Subcutaneous adipose tissue (tissue), 4 donors: Measurements from ENCODE around the gene CPXM2. TPM values are rescaled to one million over a fixed set of nuclear protein-coding genes. Genes with fewer than 3 reads are reported as not detected.

Experiments used
- total RNA-seq, 4 donors: library from RNA; depleted of rRNA; stranded (reverse); fragments of >200 nt; gene quantifications; one replicate each; pipeline ENCODE4 v1.1.0, GENCODE V29; 2016
- TF ChIP-seq, protein P1 (sequence below): fragments of 450-650 bp; IDR thresholded peaks from one replicate; pipeline ENCODE4 v1.5.1; 2016; ENCODE audit warnings: low read depth, mild to moderate bottlenecking, control low read depth, antibody characterized with exemption, moderate library complexity

The CPXM2 gene
- total RNA-seq, 4 donors from 2014 or later: 4.4 to 11.7 (median 6.7) TPM

DNA sequence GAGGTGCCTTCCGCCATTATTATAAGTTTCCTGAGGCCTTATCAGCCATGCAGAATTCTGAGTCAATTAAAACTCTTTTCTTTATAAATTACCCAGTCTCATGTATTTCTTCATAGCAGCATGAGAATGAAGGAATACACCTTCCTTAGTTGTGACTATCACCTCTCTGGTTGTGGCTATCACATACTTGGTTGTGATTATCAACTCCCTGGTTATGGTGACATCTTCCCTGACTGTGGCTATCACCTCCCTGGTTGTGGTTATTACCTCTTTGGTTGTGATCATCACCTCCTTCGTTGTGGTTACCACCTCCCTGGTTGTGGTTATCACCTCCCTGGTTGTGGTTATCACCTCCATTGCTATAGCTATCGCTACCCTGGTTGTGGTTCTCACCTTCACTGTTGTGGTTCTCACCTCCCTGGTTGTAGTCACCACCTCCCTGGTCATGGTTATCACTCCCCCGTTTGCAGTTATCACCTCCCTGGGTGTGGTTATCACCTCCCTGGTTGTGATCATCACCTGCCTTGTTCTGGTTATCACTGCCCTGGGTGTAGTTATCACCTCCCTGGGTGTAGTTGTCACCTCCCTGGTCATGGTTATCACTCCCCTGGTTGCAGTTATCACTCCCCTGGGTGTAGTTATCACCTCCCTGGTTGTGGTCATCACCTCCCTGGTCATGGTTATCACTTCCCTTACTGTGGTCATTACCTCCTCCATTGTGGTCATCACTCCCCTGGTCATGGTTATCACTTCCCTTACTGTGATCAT is 119.5 kb downstream of the CPXM2 start:
- TF ChIP-seq, protein P1, sequence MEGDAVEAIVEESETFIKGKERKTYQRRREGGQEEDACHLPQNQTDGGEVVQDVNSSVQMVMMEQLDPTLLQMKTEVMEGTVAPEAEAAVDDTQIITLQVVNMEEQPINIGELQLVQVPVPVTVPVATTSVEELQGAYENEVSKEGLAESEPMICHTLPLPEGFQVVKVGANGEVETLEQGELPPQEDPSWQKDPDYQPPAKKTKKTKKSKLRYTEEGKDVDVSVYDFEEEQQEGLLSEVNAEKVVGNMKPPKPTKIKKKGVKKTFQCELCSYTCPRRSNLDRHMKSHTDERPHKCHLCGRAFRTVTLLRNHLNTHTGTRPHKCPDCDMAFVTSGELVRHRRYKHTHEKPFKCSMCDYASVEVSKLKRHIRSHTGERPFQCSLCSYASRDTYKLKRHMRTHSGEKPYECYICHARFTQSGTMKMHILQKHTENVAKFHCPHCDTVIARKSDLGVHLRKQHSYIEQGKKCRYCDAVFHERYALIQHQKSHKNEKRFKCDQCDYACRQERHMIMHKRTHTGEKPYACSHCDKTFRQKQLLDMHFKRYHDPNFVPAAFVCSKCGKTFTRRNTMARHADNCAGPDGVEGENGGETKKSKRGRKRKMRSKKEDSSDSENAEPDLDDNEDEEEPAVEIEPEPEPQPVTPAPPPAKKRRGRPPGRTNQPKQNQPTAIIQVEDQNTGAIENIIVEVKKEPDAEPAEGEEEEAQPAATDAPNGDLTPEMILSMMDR: no peak

DNA sequence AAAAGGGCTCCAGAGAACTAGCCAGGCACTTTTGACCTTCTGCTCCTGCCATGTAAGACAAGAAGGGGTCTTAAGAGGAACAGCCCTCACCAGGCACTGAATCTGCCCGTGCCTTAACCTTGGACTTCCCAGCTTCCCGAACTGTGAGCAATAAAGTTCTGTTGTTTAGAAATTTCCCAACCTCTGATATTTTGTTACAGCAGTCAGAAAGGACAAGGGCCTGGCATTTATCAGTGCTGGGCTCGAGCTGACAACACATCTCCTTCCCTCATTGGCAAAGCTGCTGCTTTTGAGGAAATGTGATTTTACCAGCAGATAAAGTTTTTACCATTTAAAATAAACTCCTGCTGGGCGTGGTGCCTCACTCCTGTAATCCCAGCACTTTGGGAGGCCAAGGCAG is 122.0 kb downstream of the CPXM2 start:
- TF ChIP-seq, protein P1: no peak

GRCh38 chr10:123766761-123767160 is 124.8 kb downstream of the CPXM2 start:
- TF ChIP-seq, protein P1: no peak

GRCh38 chr10:123766012-123766411 is 125.6 kb downstream of the CPXM2 start:
- TF ChIP-seq, protein P1: no peak

DNA sequence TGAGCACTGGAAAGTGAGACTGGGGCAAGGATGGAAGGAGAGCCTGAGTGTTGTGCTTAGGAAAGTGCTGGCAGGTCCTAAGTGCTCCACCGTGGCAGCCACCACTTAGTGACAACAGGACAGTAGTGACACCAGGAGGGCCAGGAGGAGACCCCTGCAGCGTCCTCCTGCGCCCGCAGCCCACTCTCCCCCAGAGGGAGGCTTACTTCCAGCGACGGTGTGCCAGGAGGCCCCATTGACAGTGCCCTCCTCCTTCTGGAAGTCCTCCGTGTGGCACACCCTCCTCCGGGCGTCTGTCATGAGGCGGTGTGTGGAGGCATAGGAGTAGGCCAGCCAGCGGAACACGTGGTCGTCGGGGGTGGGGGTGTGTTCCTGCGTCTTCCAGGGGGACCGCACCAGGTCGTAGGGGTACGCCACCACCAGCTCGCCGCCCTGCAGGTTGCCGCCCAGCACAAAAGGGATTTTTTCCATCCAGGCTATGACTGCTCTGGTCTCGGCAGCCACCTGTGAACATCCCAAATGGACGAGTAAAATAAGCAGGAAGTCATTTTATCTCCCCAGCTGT is 129.9 kb downstream of the CPXM2 start:
- TF ChIP-seq, protein P1: no peak

DNA sequence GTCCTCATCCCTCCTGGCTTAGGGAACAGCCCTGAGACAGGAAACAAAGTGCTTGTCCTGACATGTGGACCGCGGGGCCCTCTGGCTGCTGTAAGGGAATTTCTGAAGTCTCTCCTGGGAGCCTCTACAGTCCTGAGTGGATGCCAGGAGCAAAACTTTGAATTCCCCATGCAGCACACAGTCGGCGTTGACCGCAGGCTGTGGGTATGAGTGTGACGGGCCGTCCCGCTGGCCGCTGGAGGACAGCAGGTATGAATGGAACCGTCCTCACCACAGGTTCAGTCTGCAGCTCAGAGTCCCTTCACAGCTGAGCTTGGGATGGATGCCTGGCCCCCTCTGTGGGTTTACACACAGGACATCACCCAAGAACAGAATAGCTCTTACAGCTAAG is 130.6 kb downstream of the CPXM2 start:
- TF ChIP-seq, protein P1: no peak

DNA sequence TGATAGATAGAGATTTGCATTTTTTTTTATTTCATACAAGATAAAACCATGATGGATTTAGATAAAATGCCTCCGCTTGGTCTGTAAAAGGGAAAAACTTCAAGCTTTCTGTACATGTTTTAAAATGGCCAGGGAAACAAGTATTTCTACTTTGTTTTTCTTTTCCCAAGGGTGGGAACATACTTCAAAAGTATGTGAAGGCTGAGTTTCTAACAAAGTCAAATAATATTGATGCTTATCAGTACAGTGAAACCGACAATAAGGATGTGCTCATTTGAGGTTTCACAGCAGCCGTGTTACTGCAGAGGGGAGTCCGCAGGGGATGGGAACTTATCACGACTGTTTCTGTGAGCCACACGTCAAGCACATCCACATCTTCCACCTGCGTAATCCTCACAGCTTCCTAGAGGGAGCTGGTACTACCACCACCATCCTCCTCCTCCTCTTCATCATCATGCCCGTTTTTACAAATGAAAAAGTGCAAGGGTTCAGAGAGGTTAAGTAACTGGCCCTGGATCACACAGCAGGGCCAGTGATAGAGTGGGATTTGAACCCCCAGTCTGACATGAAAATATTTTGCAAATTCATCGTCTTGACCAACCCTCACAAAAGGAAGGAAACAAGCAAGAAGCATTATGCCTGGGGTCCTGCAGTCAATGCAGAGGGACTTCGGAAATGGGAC is 131.1 kb downstream of the CPXM2 start:
- TF ChIP-seq, protein P1: no peak
